Subcutaneous abdominal adipose tissue (tissue), 5 donors: ENCODE data around the gene SETBP1.

Source experiments
- H3K27ac ChIP-seq: one replicate; pipeline ENCODE4 v1.7.0; 2013; ENCODE audit warnings: low read depth, mild to moderate bottlenecking, inconsistent platforms, low read length, moderate library complexity
- H3K27me3 ChIP-seq, 5 donors: one replicate each; pipeline ENCODE4 v1.7.0; 2013; ENCODE audit warnings: low read length in 5 of 5, inconsistent platforms in 1 of 5; ENCODE audit not compliant: control insufficient read depth in 5 of 5, insufficient read depth in 4 of 5
- H3K36me3 ChIP-seq, 5 donors: one replicate each; pipeline ENCODE4 v1.7.0; 2013; ENCODE audit warnings: low read length in 5 of 5; ENCODE audit not compliant: control insufficient read depth in 5 of 5, insufficient read depth in 5 of 5
- H3K4me1 ChIP-seq, 5 donors: one replicate each; pipeline ENCODE4 v1.7.0; 2013; ENCODE audit warnings: low read length in 5 of 5, mild to moderate bottlenecking in 3 of 5, moderate library complexity in 1 of 5; ENCODE audit not compliant: control insufficient read depth in 5 of 5, insufficient read depth in 5 of 5
- H3K4me3 ChIP-seq, 5 donors: one replicate each; pipeline ENCODE4 v1.7.0; 2013; ENCODE audit warnings: low read length in 5 of 5, low read depth in 1 of 5
- H3K9ac ChIP-seq, 5 donors: one replicate each; pipeline ENCODE4 v1.7.0; 2013; ENCODE audit warnings: low read length in 5 of 5, mild to moderate bottlenecking in 4 of 5, moderate library complexity in 3 of 5
- H3K9me3 ChIP-seq, 5 donors: one replicate each; pipeline ENCODE4 v1.7.0; 2013; ENCODE audit warnings: low read length in 5 of 5; ENCODE audit not compliant: control insufficient read depth in 5 of 5
- donor health status: healthy.
- donor health status: healthy.
- donor health status: healthy.
- donor health status: healthy.
- donor health status: healthy.

SETBP1 gene

DNA sequence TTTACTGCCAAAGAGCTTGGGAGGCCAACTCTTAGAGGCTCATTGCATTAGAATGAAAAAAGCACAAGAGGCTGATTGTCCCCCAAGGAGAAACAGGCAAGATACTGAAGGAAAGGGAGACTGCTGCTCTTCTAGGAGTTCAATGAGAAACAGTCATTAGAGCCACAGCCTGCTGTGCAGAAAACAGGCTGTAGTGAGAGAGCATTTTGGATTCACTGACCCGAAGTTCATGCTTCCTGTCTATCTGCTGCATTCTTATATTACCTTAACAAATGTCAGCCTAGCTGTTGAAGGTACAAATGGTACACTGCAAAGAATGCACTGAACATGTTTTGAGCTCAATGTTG lies 423.3 kb downstream of the SETBP1 start:
- Histone ChIP-seq H3K4me3 (peak overlapping the region in 2 of 5 donors; percentile 9 to 12), H3K27me3 (no peaks in the 10 kb centered on the region), H3K9ac (no peak overlapping the region), H3K36me3 (no peaks in the 10 kb centered on the region), H3K4me1 (peaks cover 5 to 36% (median 12%) of the 10 kb centered on the region in 5 donors), H3K27ac (no peak overlapping the region), H3K9me3 (no peaks in the 10 kb centered on the region)

DNA sequence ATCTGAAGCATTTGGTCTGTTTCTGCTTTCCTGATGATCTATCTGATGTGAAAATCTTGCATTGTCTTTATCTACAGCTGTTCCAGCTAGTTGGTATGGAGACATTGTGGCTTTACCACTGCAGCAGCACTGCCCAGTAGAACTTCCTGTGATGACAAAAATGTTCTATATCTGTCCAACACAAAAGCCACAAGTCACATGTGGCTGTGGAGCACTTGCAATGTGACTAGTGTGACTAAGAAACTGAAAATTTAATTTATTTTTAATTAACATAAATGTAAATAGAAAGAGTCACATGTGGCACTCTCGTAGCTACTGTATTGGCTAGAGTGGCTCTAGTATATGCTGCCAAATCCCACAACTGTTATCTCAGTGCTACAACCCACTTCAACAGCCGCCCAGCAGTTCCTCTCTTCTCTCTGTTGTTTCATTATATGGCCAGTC lies 425.7 kb downstream of the SETBP1 start:
- H3K27ac ChIP-seq = no peak overlapping the region
- H3K36me3 ChIP-seq = no peaks in the 10 kb centered on the region
- H3K9ac ChIP-seq = no peak overlapping the region
- no peak overlapping the region for H3K4me3 ChIP-seq
- H3K9me3 ChIP-seq = no peaks in the 10 kb centered on the region
- H3K27me3 ChIP-seq = no peaks in the 10 kb centered on the region
- H3K4me1 ChIP-seq = peaks cover 5 to 36% (median 14%) of the 10 kb centered on the region in 5 donors

DNA sequence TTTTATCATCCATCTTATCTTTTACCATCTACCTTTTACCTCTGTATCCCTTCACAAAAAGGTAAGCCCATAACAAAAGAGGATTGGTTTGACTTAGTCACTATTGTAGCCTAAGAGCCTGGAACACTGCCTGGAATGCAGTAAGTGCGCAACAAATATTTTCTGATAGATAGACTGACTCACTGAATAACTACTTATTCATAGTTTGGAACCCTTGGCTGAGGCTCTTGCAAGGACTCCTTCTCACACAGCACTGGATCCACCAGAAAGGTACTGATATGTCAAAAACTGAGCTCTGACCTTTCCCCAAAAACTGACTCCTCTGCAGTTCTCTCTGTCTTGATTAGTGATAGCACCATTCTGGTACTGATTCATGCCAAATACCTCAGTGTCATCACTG lies 426.7 kb downstream of the SETBP1 start:
- no peaks in the 10 kb centered on the region for H3K9me3 ChIP-seq
- no peak overlapping the region for H3K27ac ChIP-seq
- peaks cover 5 to 36% (median 14%) of the 10 kb centered on the region in 5 donors for H3K4me1 ChIP-seq
- no peak overlapping the region for H3K4me3 ChIP-seq
- H3K27me3 ChIP-seq = no peaks in the 10 kb centered on the region
- H3K36me3 ChIP-seq = no peaks in the 10 kb centered on the region
- H3K9ac ChIP-seq = no peak overlapping the region

DNA sequence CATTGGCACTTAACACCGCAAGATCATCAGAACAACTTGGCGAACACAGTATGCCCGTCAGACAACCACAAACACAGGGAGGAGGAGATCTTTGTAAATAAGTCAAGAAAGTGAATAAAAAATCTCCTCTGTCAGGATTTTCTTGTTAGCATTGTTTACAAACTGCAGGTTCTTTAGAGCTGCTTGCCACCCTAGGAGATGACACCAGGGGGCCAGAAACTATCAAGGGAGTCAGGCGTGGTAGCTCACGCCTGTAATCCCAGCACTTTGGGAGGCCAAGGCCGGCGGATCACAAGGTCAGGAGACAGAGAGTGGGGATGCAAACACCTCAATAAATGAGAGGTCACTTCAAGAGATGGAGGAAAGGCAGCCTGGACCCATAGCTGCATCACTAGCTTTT lies 428.1 kb downstream of the SETBP1 start:
- H3K27me3 ChIP-seq = no peaks in the 10 kb centered on the region
- no peak overlapping the region for H3K27ac ChIP-seq
- H3K4me1 ChIP-seq = peaks cover 5 to 25% (median 13%) of the 10 kb centered on the region in 5 donors
- peaks cover 0 to 3% (median 0%) of the 10 kb centered on the region in 5 donors for H3K9me3 ChIP-seq
- no peak overlapping the region for H3K9ac ChIP-seq
- H3K36me3 ChIP-seq = no peaks in the 10 kb centered on the region
- no peak overlapping the region for H3K4me3 ChIP-seq

DNA sequence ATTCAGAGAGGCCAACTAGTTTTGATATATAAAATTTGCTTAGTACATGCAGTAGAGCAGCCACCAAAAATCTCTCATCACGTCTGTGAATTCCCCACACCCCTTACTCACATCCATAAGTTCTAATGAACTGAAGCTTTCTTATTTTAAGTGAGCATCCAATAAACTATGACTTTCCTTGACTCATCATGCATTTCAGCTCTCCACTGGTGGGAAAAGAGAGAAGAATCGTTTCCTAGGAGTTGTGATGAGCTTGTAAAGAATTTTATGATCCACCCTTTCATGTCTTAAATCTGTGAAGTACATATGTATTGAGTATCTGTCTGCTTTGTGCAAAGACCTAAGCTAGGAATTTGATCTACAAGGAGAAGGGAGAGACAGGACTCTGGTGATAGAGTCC lies 428.6 kb downstream of the SETBP1 start:
- H3K4me3 ChIP-seq = no peak overlapping the region
- peaks cover 0 to 3% (median 0%) of the 10 kb centered on the region in 5 donors for H3K9me3 ChIP-seq
- no peak overlapping the region for H3K9ac ChIP-seq
- H3K36me3 ChIP-seq = no peaks in the 10 kb centered on the region
- no peaks in the 10 kb centered on the region for H3K27me3 ChIP-seq
- H3K27ac ChIP-seq = no peak overlapping the region
- H3K4me1 ChIP-seq = peaks cover 2 to 20% (median 8%) of the 10 kb centered on the region in 5 donors

DNA sequence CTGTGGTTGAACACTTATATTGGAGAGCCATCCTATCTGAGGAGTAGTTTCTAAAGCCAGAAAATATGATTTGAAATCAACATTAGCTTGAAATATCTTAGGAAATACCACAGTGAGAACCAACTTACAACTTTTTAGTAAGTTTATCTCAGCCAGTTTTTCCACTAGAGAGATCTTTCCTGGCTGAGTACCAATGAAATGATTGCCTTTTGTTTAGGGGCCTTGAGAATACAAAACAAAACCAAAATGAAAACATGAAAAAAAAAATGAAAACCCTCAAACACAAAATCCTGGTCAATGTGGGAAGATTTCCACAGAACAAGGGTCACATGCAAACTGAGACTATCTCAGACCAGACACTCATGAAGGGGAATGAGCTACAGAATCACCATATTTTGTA lies 429.0 kb downstream of the SETBP1 start:
- no peaks in the 10 kb centered on the region for H3K27me3 ChIP-seq
- H3K9ac ChIP-seq = no peak overlapping the region
- H3K36me3 ChIP-seq = no peaks in the 10 kb centered on the region
- H3K9me3 ChIP-seq = peaks cover 0 to 3% (median 0%) of the 10 kb centered on the region in 5 donors
- H3K4me3 ChIP-seq = no peak overlapping the region
- H3K27ac ChIP-seq = no peak overlapping the region
- peaks cover 0 to 16% (median 7%) of the 10 kb centered on the region in 5 donors for H3K4me1 ChIP-seq

DNA sequence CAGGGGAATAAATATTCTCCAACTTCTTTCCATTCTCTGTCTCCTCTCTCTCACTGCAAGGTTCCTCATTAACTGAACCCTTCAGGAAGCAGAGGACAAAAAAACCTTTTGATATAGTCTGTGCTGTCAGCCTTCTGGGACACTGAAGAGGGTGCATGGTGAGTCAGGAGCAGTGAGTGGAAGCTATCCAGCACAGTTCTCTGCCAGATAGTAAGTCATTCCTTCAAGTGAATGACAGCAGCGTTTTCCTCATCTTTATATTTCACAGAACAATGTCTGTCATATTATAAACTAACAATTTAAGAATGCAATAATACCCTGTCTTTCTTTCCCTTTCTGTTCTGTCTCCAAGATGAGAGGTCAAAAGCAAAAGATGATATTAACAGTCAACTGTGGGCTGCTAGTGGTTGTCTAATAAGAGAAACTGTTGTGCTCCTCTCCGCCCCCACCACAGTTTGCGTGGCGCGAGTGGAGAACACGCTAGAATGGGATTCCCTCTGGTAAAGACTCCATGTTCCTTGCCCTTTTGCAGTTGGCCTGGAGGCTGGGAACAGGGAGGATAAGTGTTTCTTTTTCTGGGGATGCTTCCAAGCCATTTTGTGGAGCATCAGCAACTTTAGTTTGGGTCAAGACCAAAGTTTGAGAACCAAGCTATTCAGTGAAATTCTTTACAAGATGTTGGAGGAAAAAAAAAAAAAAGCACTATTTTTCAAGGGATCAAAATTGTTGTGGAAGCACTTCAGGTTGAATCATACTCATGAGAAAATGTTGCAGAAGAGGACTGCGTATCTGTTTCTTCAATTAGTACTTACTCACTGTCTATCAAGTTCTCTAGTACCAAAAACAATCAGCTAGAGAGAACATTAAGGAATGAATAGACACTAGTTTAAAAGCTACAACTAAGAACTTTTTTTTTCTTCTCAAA lies 430.2 kb downstream of the SETBP1 start:
- H3K27ac ChIP-seq = peak overlapping the region; percentile 10
- H3K27me3 ChIP-seq = no peaks in the 10 kb centered on the region
- peaks cover 0 to 3% (median 0%) of the 10 kb centered on the region in 5 donors for H3K9me3 ChIP-seq
- H3K4me1 ChIP-seq = peaks cover 0 to 11% (median 2%) of the 10 kb centered on the region in 5 donors
- no peaks in the 10 kb centered on the region for H3K36me3 ChIP-seq
- no peak overlapping the region for H3K9ac ChIP-seq
- no peak overlapping the region for H3K4me3 ChIP-seq

DNA sequence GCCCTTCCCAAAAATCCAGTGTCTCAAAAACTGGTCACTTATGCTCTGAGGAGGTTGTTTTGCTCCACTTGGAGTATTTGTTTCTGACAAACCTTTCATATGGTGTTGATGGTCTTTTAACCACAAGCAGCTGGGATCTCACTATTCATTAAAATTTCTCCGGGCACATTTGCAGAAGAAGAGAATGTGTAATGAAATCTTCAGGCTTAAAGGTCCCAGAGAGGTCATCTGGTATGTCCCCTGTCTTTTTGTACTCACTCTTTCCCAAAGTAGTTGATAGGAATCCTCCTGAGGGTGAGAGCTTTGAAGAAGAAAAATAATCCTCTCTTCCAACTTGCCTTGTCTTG lies 430.8 kb downstream of the SETBP1 start:
- Histone ChIP-seq H3K9me3 (peaks cover 0 to 3% (median 0%) of the 10 kb centered on the region in 5 donors), H3K4me1 (peaks cover 0 to 7% (median 2%) of the 10 kb centered on the region in 5 donors), H3K27me3 (no peaks in the 10 kb centered on the region), H3K36me3 (no peaks in the 10 kb centered on the region), H3K27ac (peak overlapping the region; percentile 10), H3K9ac (no peak overlapping the region), H3K4me3 (no peak overlapping the region)

DNA sequence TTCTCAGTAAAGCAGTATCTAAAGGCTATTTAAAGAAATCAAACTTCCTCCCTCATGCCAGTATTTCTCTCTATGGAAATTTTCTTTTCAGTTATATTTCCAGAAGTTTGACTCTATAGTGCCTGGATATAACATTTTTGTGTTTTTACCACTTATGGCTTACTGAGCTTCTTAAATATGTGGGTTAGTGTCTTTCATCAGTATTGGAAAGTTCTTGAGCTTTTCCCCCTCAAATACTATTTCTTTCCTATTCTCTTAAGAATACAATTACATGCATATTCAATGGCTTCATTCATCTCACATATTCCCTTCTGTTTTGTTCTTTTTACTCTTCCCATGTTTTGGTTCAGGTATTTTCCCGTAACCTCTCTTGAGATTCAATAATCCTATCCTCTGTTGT lies 432.0 kb downstream of the SETBP1 start:
- H3K9me3 ChIP-seq = peaks cover 0 to 3% (median 0%) of the 10 kb centered on the region in 5 donors
- no peaks in the 10 kb centered on the region for H3K27me3 ChIP-seq
- H3K36me3 ChIP-seq = no peaks in the 10 kb centered on the region
- no peak overlapping the region for H3K9ac ChIP-seq
- no peak overlapping the region for H3K4me3 ChIP-seq
- H3K27ac ChIP-seq = no peak overlapping the region
- peaks cover 0 to 7% (median 0%) of the 10 kb centered on the region in 5 donors for H3K4me1 ChIP-seq

DNA sequence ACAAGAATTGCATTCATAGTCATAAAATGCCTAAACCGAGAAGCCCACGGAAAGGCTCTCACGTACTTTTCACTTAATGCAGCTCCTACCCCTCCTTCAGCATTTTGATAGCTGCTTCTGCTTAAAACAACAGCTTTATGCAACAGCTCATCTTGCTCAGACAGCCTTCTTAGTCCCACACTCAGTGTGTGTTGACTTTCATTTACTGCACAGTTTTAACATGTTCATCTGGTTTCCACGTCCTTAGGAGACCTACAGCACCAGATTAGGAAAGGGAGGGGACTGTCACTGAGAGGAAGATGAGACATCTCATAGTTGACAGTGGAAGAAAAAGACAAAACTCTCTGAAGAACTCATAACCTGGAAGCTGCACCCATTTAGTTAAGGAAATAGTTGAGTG lies 435.4 kb downstream of the SETBP1 start:
- H3K27me3 ChIP-seq = peaks cover 0 to 3% (median 0%) of the 10 kb centered on the region in 5 donors
- H3K9me3 ChIP-seq = peaks cover 0 to 3% (median 0%) of the 10 kb centered on the region in 5 donors
- H3K36me3 ChIP-seq = no peaks in the 10 kb centered on the region
- no peak overlapping the region for H3K4me3 ChIP-seq
- peaks cover 0 to under 1% (median 0%) of the 10 kb centered on the region in 5 donors for H3K4me1 ChIP-seq
- no peak overlapping the region for H3K27ac ChIP-seq
- H3K9ac ChIP-seq = no peak overlapping the region
